ENCODE measurements around the gene GPX6.
"Not testable (repeated sequence)": the region's sequence is repeated elsewhere in the genome, so short reads cannot be mapped to it uniquely, and the experiment has no call there.

GPX6 gene

GRCh38 chr6:28515676-28516075 lies at the start of gene GPX6:
TSS of gene GPX6 (minus strand) at chr6:28515793. CDS start at chr6:28515743, 50 bp downstream.
- no peak for DNase-seq (ENCODE audit: low read depth)

- no peak for DNase-seq (ENCODE audit: low read depth)
Observed at GRCh38 chr6:28563430-28564095, 48.0 kb upstream of the GPX6 start.

- no peak for DNase-seq (ENCODE audit: low read depth)
Observed at GRCh38 chr6:28558629-28559028, 43.0 kb upstream of the GPX6 start.

GRCh38 chr6:28555136-28555535 lies 39.5 kb upstream of the GPX6 start:
- no peak for DNase-seq (ENCODE audit: low read depth)

- no peak for DNase-seq (ENCODE audit: low read depth)
Observed at GRCh38 chr6:28553986-28554881, 38.6 kb upstream of the GPX6 start.

- no peak for DNase-seq (ENCODE audit: low read depth)
Observed at GRCh38 chr6:28553384-28553985, 37.9 kb upstream of the GPX6 start.

GRCh38 chr6:28551891-28552666 lies 36.5 kb upstream of the GPX6 start:
- no peak for DNase-seq (ENCODE audit: low read depth)

- not testable (repeated sequence) for DNase-seq (ENCODE audit: low read depth)
Observed at GRCh38 chr6:28547003-28547402, 31.4 kb upstream of the GPX6 start.

- DNase-seq (ENCODE audit: low read depth) = no peak
Observed at GRCh38 chr6:28545955-28546354, 30.4 kb upstream of the GPX6 start.

- DNase-seq (ENCODE audit: low read depth) = no peak
Observed at GRCh38 chr6:28543651-28544610, 28.3 kb upstream of the GPX6 start.

- peak; percentile 78 for DNase-seq (ENCODE audit: low read depth)
Observed at GRCh38 chr6:28542440-28543296, 27.1 kb upstream of the GPX6 start.

- DNase-seq (ENCODE audit: low read depth) = no peak
Observed at GRCh38 chr6:28541996-28542395, 26.4 kb upstream of the GPX6 start.

GRCh38 chr6:28537509-28538140 lies 22.0 kb upstream of the GPX6 start:
- DNase-seq (ENCODE audit: low read depth) = no peak

GRCh38 chr6:28537065-28537464 lies 21.5 kb upstream of the GPX6 start:
- DNase-seq (ENCODE audit: low read depth) = no peak

GRCh38 chr6:28534875-28535274 lies 19.3 kb upstream of the GPX6 start:
- DNase-seq (ENCODE audit: low read depth) = no peak

- no peak for DNase-seq (ENCODE audit: low read depth)
Observed at GRCh38 chr6:28534306-28534705, 18.7 kb upstream of the GPX6 start.

- no peak for DNase-seq (ENCODE audit: low read depth)
Observed at GRCh38 chr6:28531479-28532128, 16.0 kb upstream of the GPX6 start.

- DNase-seq (ENCODE audit: low read depth) = no peak
Observed at GRCh38 chr6:28530777-28531176, 15.2 kb upstream of the GPX6 start.

GRCh38 chr6:28525496-28526039 lies 10.0 kb upstream of the GPX6 start, which contains the start of gene GPX5:
TSS of gene GPX5 (plus strand) at chr6:28525881. CDS start at chr6:28526014, 133 bp downstream.
- DNase-seq (ENCODE audit: low read depth) = no peak
